Measurements from ENCODE around the gene OPCML.

DNA sequence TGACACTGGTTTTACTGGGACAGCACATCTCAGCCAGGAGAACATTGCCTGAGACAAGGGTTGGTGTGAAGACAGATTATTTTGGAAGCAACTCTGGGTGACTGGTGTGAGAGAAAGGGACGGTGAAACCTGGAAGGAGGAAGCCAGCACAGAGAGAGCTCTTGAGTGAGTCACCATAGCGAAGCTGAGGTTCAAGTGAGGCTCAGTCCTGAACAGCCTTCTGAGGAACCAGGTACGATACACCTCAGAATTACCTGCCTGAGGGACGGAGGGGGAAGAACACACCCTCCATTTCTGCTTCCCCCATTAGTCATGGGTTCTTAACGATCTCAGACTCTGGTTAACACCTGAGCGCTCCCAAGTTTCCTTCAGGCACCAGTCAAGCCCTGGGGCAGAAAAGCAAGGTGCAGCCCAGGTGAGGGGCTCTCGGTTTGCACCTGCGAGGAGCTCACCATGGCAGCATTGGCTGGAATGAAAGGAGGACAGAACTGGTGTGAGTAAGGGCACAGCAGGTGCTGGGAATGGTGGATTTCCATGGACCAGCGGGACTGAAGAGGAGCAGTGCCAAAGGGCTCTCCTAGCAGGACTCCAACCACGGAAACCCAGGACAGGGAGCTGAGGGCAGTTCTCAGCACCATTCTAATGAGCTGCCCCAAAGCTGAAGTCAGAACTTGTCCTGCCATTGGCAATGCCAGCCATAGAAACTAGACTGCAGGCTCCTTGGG is 459.3 kb downstream of the OPCML start:
- TF ChIP-seq CTCF (IDR thresholded peaks at IDR 0.05; ENCODE audit: insufficient read depth, low read length, poor library complexity, severe bottlenecking) (no peak), EZH2phosphoT487 (conservative IDR thresholded peaks at IDR 0.05; ENCODE audit: low read length) (no peak)
